Spleen (tissue), 11 donors: ENCODE results near the gene RNF150. TPM values are rescaled to one million over a fixed set of nuclear protein-coding genes. Genes with fewer than 3 reads are reported as not detected.

Experiments used
- DNase-seq: peaks from one replicate; pipeline ENCODE4 v3.0.0-alpha.2; 2020
- H3K27ac ChIP-seq, 8 donors: fragments of 200-600 bp; sonication (generic) in 7 of 8; 1 replicate in 4 of 8; 2 replicates in 4 of 8; pipeline versions ENCODE4 v1.5.0 to v1.8.0; 2016 to 2021; ENCODE audit warnings: inconsistent platforms in 4 of 8, mild to moderate bottlenecking in 4 of 8, moderate library complexity in 1 of 8
- H3K27me3 ChIP-seq, 7 donors: fragments of 200-600 bp; sonication (generic) in 6 of 7; replicated peaks in 1 of 7; 1 replicate in 4 of 7; 2 replicates in 3 of 7; pipeline versions ENCODE4 v1.5.0 to v1.8.0; 2016 to 2021; ENCODE audit warnings: inconsistent platforms in 3 of 7, mild to moderate bottlenecking in 1 of 7
- H3K36me3 ChIP-seq, 6 donors: fragments of 200-600 bp; sonication (generic) in 5 of 6; 1 replicate in 4 of 6; 2 replicates in 2 of 6; pipeline versions ENCODE4 v1.5.0 to v1.8.0; 2016 to 2021; ENCODE audit warnings: inconsistent platforms in 2 of 6
- H3K4me1 ChIP-seq, 6 donors: fragments of 200-600 bp; sonication (generic) in 5 of 6; 1 replicate in 3 of 6; 2 replicates in 3 of 6; pipeline versions ENCODE4 v1.5.0 to v1.8.0; 2016 to 2021; ENCODE audit warnings: inconsistent platforms in 3 of 6
- H3K4me3 ChIP-seq, 8 donors: fragments of 200-600 bp; sonication (generic) in 7 of 8; 1 replicate in 4 of 8; 2 replicates in 4 of 8; pipeline versions ENCODE4 v1.5.0 to v1.8.0; 2016 to 2021; ENCODE audit warnings: inconsistent platforms in 4 of 8, mild to moderate bottlenecking in 4 of 8, moderate library complexity in 2 of 8
- H3K9me3 ChIP-seq, 8 donors: fragments of 200-600 bp; sonication (generic) in 7 of 8; 1 replicate in 4 of 8; 2 replicates in 4 of 8; pipeline versions ENCODE4 v1.5.0 to v1.8.0; 2016 to 2021; ENCODE audit warnings: inconsistent platforms in 4 of 8
- POLR2A ChIP-seq, 3 donors: fragments of 450-650 bp; IDR thresholded peaks; one replicate each; pipeline ENCODE4 v1.5.1; 2017; ENCODE audit warnings: antibody characterized with exemption in 3 of 3, mild to moderate bottlenecking in 1 of 3
- POLR2AphosphoS5 ChIP-seq, 3 donors: sonication (generic); formaldehyde crosslinking; IDR thresholded peaks; one replicate each; pipeline ENCODE4 v1.5.1; 2017; ENCODE audit warnings: antibody characterized with exemption in 3 of 3
- WGBS, 5 donors: extraction: QIAGEN DNeasy Blood & Tissue Kit in 3 of 5; methylation state at CpG; one replicate each; pipeline versions ENCODE4 v1.1.5 to v1.1.7; 2013 to 2018; 5-methylcytosine and 5-hydroxymethylcytosine counted together
- intact Hi-C: fragments of 100-400 bp; cut with DNase I; formaldehyde crosslinking; loops from one replicate; pipeline ENCODE4 v1.15.0; 2023; ENCODE audit warnings: low total_unique reads
- polyA plus RNA-seq, 3 donors: library from polyadenylated mRNA; stranded (reverse); fragments of 200-250 nt; gene quantifications; one replicate each; pipeline ENCODE4 v1.2.1, GENCODE V29; 2013
- total RNA-seq, 7 donors: library from RNA; depleted of rRNA in 3 of 7; stranded (reverse); fragments of >200 nt in 3 of 7; fragmentation: NEBNext Ultra II Directional in 4 of 7; extraction: Animal tissue kit (Norgen Biotek cat#: 25700) in 4 of 7; gene quantifications; one replicate each; pipeline versions ENCODE4 v1.1.0 to v1.2.1, GENCODE V29; 2016 to 2021
- TF ChIP-seq, protein P1 (sequence below), 11 experiments: fragments of 200-600 bp in 7 of 11; fragments of 450-650 bp in 4 of 11; sonication (generic) in 4 of 11; IDR thresholded peaks in 8 of 11; conservative IDR thresholded peaks in 3 of 11; 1 replicate in 7 of 11; 2 replicates in 4 of 11; pipeline versions ENCODE4 v1.4.0 to v1.8.0; 2016 to 2021; ENCODE audit warnings: antibody characterized with exemption in 11 of 11, inconsistent platforms in 4 of 11, mild to moderate bottlenecking in 1 of 11
- donor health status: healthy with polysubstance abuse.
- donor health status: DM: no; HTN: no; CAD: no; lungs with moderate emphysema.
- donor health status: DM: no; HTN: no; CAD: no.
- donor health status: Bipolar disorder and iron deficiency.
- donor health status: healthy.
- donor health status: DM: no; HTN: no; CAD: no.
- donor health status: DM: yes; HTN: yes; CAD: no.

The RNF150 gene
- total and polyA plus RNA-seq, 10 donors, result 1.2 to 42.1 (median 19.2) TPM

- H3K27me3 ChIP-seq, result peaks cover 0 to 62% (median 33%) of the 10 kb centered on the region in 7 donors
- H3K9me3 ChIP-seq, result no peaks in the 10 kb centered on the region
- peak overlapping the region in 3 of 8 donors; percentile 67 to 81 (median 80) for H3K4me3 ChIP-seq
- intact Hi-C loops, result loop anchor here (2.0 kb wide), 1 partner anchor 273 kb away; no protein-coding TSS in a partner anchor
- H3K4me1 ChIP-seq, result peaks cover 0 to 35% (median 21%) of the 10 kb centered on the region in 6 donors
- H3K36me3 ChIP-seq, result no peaks in the 10 kb centered on the region
- H3K27ac ChIP-seq, result peak overlapping the region in 5 of 8 donors; percentile 7 to 87 (median 80)
- no peak for TF ChIP-seq POLR2AphosphoS5 (IDR thresholded peaks at IDR 0.05)
- TF ChIP-seq, protein P1, sequence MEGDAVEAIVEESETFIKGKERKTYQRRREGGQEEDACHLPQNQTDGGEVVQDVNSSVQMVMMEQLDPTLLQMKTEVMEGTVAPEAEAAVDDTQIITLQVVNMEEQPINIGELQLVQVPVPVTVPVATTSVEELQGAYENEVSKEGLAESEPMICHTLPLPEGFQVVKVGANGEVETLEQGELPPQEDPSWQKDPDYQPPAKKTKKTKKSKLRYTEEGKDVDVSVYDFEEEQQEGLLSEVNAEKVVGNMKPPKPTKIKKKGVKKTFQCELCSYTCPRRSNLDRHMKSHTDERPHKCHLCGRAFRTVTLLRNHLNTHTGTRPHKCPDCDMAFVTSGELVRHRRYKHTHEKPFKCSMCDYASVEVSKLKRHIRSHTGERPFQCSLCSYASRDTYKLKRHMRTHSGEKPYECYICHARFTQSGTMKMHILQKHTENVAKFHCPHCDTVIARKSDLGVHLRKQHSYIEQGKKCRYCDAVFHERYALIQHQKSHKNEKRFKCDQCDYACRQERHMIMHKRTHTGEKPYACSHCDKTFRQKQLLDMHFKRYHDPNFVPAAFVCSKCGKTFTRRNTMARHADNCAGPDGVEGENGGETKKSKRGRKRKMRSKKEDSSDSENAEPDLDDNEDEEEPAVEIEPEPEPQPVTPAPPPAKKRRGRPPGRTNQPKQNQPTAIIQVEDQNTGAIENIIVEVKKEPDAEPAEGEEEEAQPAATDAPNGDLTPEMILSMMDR (IDR thresholded peaks at IDR 0.05 in 8 of 11, conservative IDR thresholded peaks at IDR 0.05 in 3 of 11), result no peak
- no peak for TF ChIP-seq POLR2A (IDR thresholded peaks at IDR 0.05)
- no peak for DNase-seq
- WGBS, 5 donors, result 43 to 53% (median 46%) methylated on average over 11 of the region's 11 CpGs
These were observed 1.0 kb upstream of the RNF150 start for GRCh38 chr4:141133999-141134995.

DNA sequence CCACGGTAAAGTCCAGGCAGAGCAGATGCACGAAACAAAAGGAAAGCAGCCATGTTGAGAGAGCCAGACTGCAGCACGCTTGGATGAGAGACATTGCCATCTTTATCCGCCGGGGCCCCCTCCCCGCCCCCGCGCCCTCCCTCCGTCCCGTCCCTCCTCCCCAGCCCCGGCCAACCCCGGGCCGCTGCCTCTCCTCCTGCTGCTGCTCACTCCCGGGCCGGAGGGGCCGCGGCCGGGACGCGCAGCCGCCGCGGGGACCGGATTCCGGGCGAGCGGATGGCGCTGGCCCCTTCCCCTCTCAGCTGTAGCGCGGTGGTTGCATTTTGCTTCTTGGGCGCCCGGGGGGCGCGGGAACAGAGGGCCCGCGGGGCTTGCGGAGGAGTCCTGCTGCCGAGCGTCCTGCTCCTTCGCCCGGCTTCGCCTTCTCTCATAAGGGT is 542 bp downstream of the RNF150 start:
- 0 to 2% (median 0%) methylated on average over 23 to 42 of the region's 42 CpGs for WGBS, 5 donors
- H3K4me1 ChIP-seq, result peaks cover 0 to 35% (median 22%) of the 10 kb centered on the region in 6 donors
- peak; percentile 76 for DNase-seq
- H3K36me3 ChIP-seq, result no peaks in the 10 kb centered on the region
- intact Hi-C loops, result no loop called here
- H3K9me3 ChIP-seq, result no peaks in the 10 kb centered on the region
- no peak for TF ChIP-seq POLR2AphosphoS5 (IDR thresholded peaks at IDR 0.05)
- no peak for TF ChIP-seq POLR2A (IDR thresholded peaks at IDR 0.05)
- TF ChIP-seq, protein P1 (IDR thresholded peaks at IDR 0.05 in 8 of 11, conservative IDR thresholded peaks at IDR 0.05 in 3 of 11), result no peak
- H3K27me3 ChIP-seq, result peaks cover 0 to 62% (median 33%) of the 10 kb centered on the region in 7 donors
- H3K27ac ChIP-seq, result peak overlapping the region; percentile 43 to 87 (median 78)
- peak overlapping the region; percentile 52 to 81 (median 69) for H3K4me3 ChIP-seq

- H3K9me3 ChIP-seq, result no peaks in the 10 kb centered on the region
- DNase-seq, result peak; percentile 77
- peaks cover 0 to 62% (median 33%) of the 10 kb centered on the region in 7 donors for H3K27me3 ChIP-seq
- peak overlapping the region; percentile 52 to 81 (median 69) for H3K4me3 ChIP-seq
- no peaks in the 10 kb centered on the region for H3K36me3 ChIP-seq
- TF ChIP-seq POLR2AphosphoS5 (IDR thresholded peaks at IDR 0.05), result peak in 2 of 3 donors; percentile 43 to 64
- no peak for TF ChIP-seq POLR2A (IDR thresholded peaks at IDR 0.05)
- H3K27ac ChIP-seq, result peak overlapping the region; percentile 43 to 87 (median 78)
- WGBS, 5 donors, result 1 to 2% (median 1%) methylated on average over 25 to 64 of the region's 64 CpGs
- intact Hi-C loops, result no loop called here
- H3K4me1 ChIP-seq, result peaks cover 0 to 36% (median 22%) of the 10 kb centered on the region in 6 donors
These were observed 1.1 kb downstream of the RNF150 start for GRCh38 chr4:141132072-141132708.

DNA sequence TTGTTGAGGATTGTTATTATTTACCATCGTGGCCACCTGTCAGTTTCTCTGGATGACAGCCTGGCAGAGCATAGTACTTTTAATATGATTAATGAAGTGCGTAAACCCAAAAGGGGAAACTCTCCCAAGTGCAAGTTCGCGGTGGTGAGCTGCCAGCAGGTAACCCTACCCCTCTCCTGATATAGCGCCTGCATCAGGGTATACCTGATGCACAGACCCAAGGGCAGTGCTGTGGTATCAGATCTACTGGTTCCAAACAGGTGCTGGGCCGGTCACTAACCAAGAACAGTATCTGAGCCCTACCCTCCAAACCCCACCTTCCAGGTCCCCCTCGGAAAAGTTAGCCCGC is 1.6 kb downstream of the RNF150 start:
- peaks cover 2 to 41% (median 22%) of the 10 kb centered on the region in 6 donors for H3K4me1 ChIP-seq
- intact Hi-C loops, result no loop called here
- TF ChIP-seq, protein P1 (IDR thresholded peaks at IDR 0.05 in 8 of 11, conservative IDR thresholded peaks at IDR 0.05 in 3 of 11), result no peak
- no peak for TF ChIP-seq POLR2A (IDR thresholded peaks at IDR 0.05)
- TF ChIP-seq POLR2AphosphoS5 (IDR thresholded peaks at IDR 0.05), result no peak
- H3K36me3 ChIP-seq, result no peaks in the 10 kb centered on the region
- H3K27ac ChIP-seq, result peak overlapping the region in 7 of 8 donors; percentile 58 to 87 (median 80)
- 8 to 20% (median 11%) methylated on average over 7 to 8 of the region's 8 CpGs for WGBS, 5 donors
- DNase-seq, result no peak
- H3K9me3 ChIP-seq, result no peaks in the 10 kb centered on the region
- peaks cover 0 to 60% (median 33%) of the 10 kb centered on the region in 7 donors for H3K27me3 ChIP-seq
- H3K4me3 ChIP-seq, result peak overlapping the region; percentile 52 to 81 (median 69)
